IPS-18c (cell line): ENCODE measurements around the gene SDK1.

Experiments used
- H3K4me3 ChIP-seq: 2 replicates; pipeline ENCODE4 v1.7.0; 2013; ENCODE audit warnings: low read depth, mild to moderate bottlenecking, low read length, moderate library complexity; ENCODE audit not compliant: insufficient read depth
- H3K9me3 ChIP-seq: one replicate; pipeline ENCODE4 v1.6.1; 2013; ENCODE audit warnings: mild to moderate bottlenecking, low read length, moderate library complexity; ENCODE audit not compliant: control insufficient read depth, insufficient read depth

Gene SDK1

GRCh38 chr7:4178916-4179687 lies 878.0 kb downstream of the SDK1 start:
- Histone ChIP-seq H3K9me3 (no peaks in the 10 kb centered on the region), H3K4me3 (no peak overlapping the region)

GRCh38 chr7:4179688-4180380 lies 878.8 kb downstream of the SDK1 start:
- Histone ChIP-seq H3K9me3 (no peaks in the 10 kb centered on the region), H3K4me3 (no peak overlapping the region)

GRCh38 chr7:4181446-4181845 lies 880.4 kb downstream of the SDK1 start:
- Histone ChIP-seq H3K4me3 (no peak overlapping the region), H3K9me3 (no peaks in the 10 kb centered on the region)

GRCh38 chr7:4182605-4183300 lies 881.7 kb downstream of the SDK1 start:
- Histone ChIP-seq H3K4me3 (no peak overlapping the region), H3K9me3 (no peaks in the 10 kb centered on the region)

GRCh38 chr7:4184653-4185052 lies 883.6 kb downstream of the SDK1 start:
- H3K9me3 ChIP-seq = no peaks in the 10 kb centered on the region
- H3K4me3 ChIP-seq = no peak overlapping the region

GRCh38 chr7:4185136-4185535 lies 884.1 kb downstream of the SDK1 start:
- no peaks in the 10 kb centered on the region for H3K9me3 ChIP-seq
- H3K4me3 ChIP-seq = no peak overlapping the region

- no peak overlapping the region for H3K4me3 ChIP-seq
- H3K9me3 ChIP-seq = no peaks in the 10 kb centered on the region
These were observed 884.9 kb downstream of the SDK1 start for GRCh38 chr7:4185721-4186512.

GRCh38 chr7:4186513-4186780 lies 885.4 kb downstream of the SDK1 start:
- Histone ChIP-seq H3K9me3 (no peaks in the 10 kb centered on the region), H3K4me3 (no peak overlapping the region)

GRCh38 chr7:4188651-4189050 lies 887.6 kb downstream of the SDK1 start:
- Histone ChIP-seq H3K9me3 (no peaks in the 10 kb centered on the region), H3K4me3 (no peak overlapping the region)

GRCh38 chr7:4189131-4189570 lies 888.1 kb downstream of the SDK1 start:
- no peak overlapping the region for H3K4me3 ChIP-seq
- H3K9me3 ChIP-seq = no peaks in the 10 kb centered on the region

- Histone ChIP-seq H3K4me3 (no peak overlapping the region), H3K9me3 (no peaks in the 10 kb centered on the region)
These were observed 889.2 kb downstream of the SDK1 start for GRCh38 chr7:4190010-4190981.

- no peak overlapping the region for H3K4me3 ChIP-seq
- peaks cover 2% of the 10 kb centered on the region for H3K9me3 ChIP-seq
These were observed 890.0 kb downstream of the SDK1 start for GRCh38 chr7:4191046-4191445.

GRCh38 chr7:4191525-4191924 lies 890.5 kb downstream of the SDK1 start:
- Histone ChIP-seq H3K9me3 (peaks cover 2% of the 10 kb centered on the region), H3K4me3 (no peak overlapping the region)

- H3K9me3 ChIP-seq = peaks cover 2% of the 10 kb centered on the region
These were observed 894.6 kb downstream of the SDK1 start for GRCh38 chr7:4195660-4196059.

GRCh38 chr7:4196121-4196819 lies 895.2 kb downstream of the SDK1 start:
- H3K4me3 ChIP-seq = no peak overlapping the region

More at GRCh38 chr7:4195660-4196059, 894.6 kb downstream of the SDK1 start:
- H3K4me3 ChIP-seq = no peak overlapping the region

GRCh38 chr7:4198301-4198700 lies 897.2 kb downstream of the SDK1 start:
- Histone ChIP-seq H3K9me3 (peaks cover 2% of the 10 kb centered on the region), H3K4me3 (no peak overlapping the region)

More at GRCh38 chr7:4196121-4196819, 895.2 kb downstream of the SDK1 start:
- H3K9me3 ChIP-seq = peaks cover 2% of the 10 kb centered on the region
